OCI-LY7 (cell line): ENCODE measurements around the gene COL15A1. TPM values are rescaled to one million over a fixed set of nuclear protein-coding genes. Genes with fewer than 3 reads are reported as not detected.

Experiments
- BruUV-seq: library from RNA; stranded (reverse); fragments of 400-500 nt; replicated peaks from 2 replicates; lab custom pipeline; 2021; lab: Mats Ljungman, UMichigan
- CTCF ChIA-PET: fragments of 300-600 bp; sonication (Branson Sonifier 250); formaldehyde crosslinking; loops from one replicate; lab custom pipeline; 2022; ENCODE audit warnings: antibody characterized with exemption; ENCODE audit not compliant: unreplicated experiment; lab: Charles Lee
- POLR2A ChIA-PET: fragments of 300-600 bp; sonication (Branson Sonifier 250); formaldehyde crosslinking; loops from one replicate; lab custom pipeline; 2022; ENCODE audit warnings: antibody characterized with exemption; lab: Charles Lee
- DNase-seq: peaks from one replicate; pipeline ENCODE4 v3.0.0-alpha.2; 2015; ENCODE audit warnings: low spot score
- H2AFZ ChIP-seq: fragments of 200-600 bp; sonication (generic), shearing (Covaris generic); 2 replicates; pipeline ENCODE4 v1.6.1; 2014; ENCODE audit warnings: mild to moderate bottlenecking, antibody characterized with exemption, low read length, moderate library complexity
- H3K27ac ChIP-seq: fragments of 200-600 bp; sonication (generic); 2 replicates; pipeline ENCODE4 v1.5.1; 2014; ENCODE audit warnings: mixed run types, low read depth, mild to moderate bottlenecking, moderate library complexity, low read length, inconsistent platforms; ENCODE audit not compliant: poor library complexity, severe bottlenecking
- H3K36me3 ChIP-seq: fragments of 200-600 bp; sonication (generic); 2 replicates; pipeline ENCODE4 v1.6.1; 2014; ENCODE audit warnings: mild to moderate bottlenecking, antibody characterized with exemption, low read length, moderate library complexity, mixed read lengths; ENCODE audit not compliant: insufficient read depth
- H3K4me1 ChIP-seq: fragments of 200-600 bp; sonication (generic); 2 replicates; pipeline ENCODE4 v1.5.1; 2014; ENCODE audit warnings: mild to moderate bottlenecking, low read length; ENCODE audit not compliant: insufficient read depth, poor library complexity, severe bottlenecking
- H3K4me2 ChIP-seq: fragments of 200-600 bp; sonication (generic); 2 replicates; pipeline ENCODE4 v1.6.1; 2014; ENCODE audit warnings: mild to moderate bottlenecking, low read length
- H3K4me3 ChIP-seq: fragments of 200-600 bp; sonication (generic); 2 replicates; pipeline ENCODE4 v1.5.1; 2014; ENCODE audit warnings: mild to moderate bottlenecking, low read depth, low read length; ENCODE audit not compliant: poor library complexity, severe bottlenecking
- H3K79me2 ChIP-seq: fragments of 200-600 bp; sonication (generic); 2 replicates; pipeline ENCODE4 v1.6.1; 2016; ENCODE audit warnings: low read depth, mild to moderate bottlenecking, low read length, moderate library complexity, mixed read lengths; ENCODE audit not compliant: insufficient read depth
- H3K9me2 ChIP-seq: fragments of 200-600 bp; sonication (generic); 2 replicates; pipeline ENCODE4 v1.6.1; 2016; ENCODE audit warnings: mild to moderate bottlenecking, low read length, mixed read lengths; ENCODE audit not compliant: insufficient read depth
- H3K9me3 ChIP-seq: fragments of 200-600 bp; sonication (generic); 2 replicates; pipeline ENCODE4 v1.6.1; 2014; ENCODE audit warnings: mild to moderate bottlenecking, mixed run types, low read length, mixed read lengths
- H4K20me1 ChIP-seq: fragments of 200-600 bp; sonication (generic); 2 replicates; pipeline ENCODE4 v1.6.1; 2014; ENCODE audit warnings: mild to moderate bottlenecking, antibody characterized with exemption, low read length, moderate library complexity, mixed read lengths; ENCODE audit not compliant: insufficient read depth
- CTCF ChIP-seq: fragments of 200-600 bp; sonication (generic); conservative IDR thresholded peaks from 2 replicates; pipeline ENCODE4 v1.5.1; 2014; ENCODE audit warnings: mild to moderate bottlenecking, antibody characterized with exemption, low read length, moderate library complexity, mixed read lengths
- EZH2phosphoT487 ChIP-seq: fragments of 200-600 bp; sonication (generic); IDR thresholded peaks from 2 replicates; pipeline ENCODE4 v1.6.1; 2018; ENCODE audit warnings: low read depth, borderline replicate concordance, mild to moderate bottlenecking, mixed run types, antibody characterized with exemption, low read length, moderate library complexity, mixed read lengths
- intact Hi-C: fragments of 100-400 bp; cut with micrococcal nuclease; formaldehyde crosslinking; loops from one replicate; pipeline ENCODE4 v1.10.0; 2022; ENCODE audit not compliant: unreplicated experiment
- total RNA-seq, 2 experiments: library from RNA; depleted of rRNA in 1 of 2; stranded (reverse); fragments of >200 nt in 1 of 2; shearing (Covaris generic) in 1 of 2; gene quantifications; 2 replicates each; pipeline ENCODE4 v1.2.3, GENCODE V29; 2014 to 2022

The COL15A1 gene
- total RNA-seq, 2 experiments from 2014 or later, result not detected

DNA sequence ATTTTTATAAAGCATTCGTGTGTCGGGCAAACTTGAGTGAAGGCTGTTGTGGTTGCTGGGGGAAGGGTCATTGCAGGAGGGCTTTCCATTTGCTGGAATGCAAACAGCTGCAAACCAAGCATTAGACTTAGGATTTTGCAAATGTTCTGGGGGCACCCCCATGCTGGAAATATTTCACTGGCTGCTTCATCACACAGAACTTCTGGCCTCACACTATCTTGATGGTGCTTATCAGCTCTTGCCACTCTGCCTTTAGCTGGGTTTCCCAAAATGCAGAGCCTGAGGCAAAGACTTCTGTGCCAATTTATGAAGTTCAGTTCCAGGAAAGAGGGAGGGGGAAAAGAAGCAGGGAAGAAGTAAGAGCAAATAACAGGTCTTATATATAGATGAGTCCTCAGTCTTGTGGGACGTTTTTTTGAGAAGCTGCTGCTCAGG lies 8.6 kb upstream of the COL15A1 start:
- Histone ChIP-seq H3K9me3 (no peaks in the 10 kb centered on the region), H3K4me2 (no peak overlapping the region), H3K79me2 (no peaks in the 10 kb centered on the region), H2AFZ (no peak overlapping the region), H3K36me3 (no peaks in the 10 kb centered on the region), H4K20me1 (no peaks in the 10 kb centered on the region), H3K4me1 (no peaks in the 10 kb centered on the region), H3K4me3 (no peak overlapping the region), H3K9me2 (no peaks in the 10 kb centered on the region), H3K27ac (no peak overlapping the region)
- intact Hi-C loops, result no loop called here
- no TSS peak for BruUV-seq
- no peak for DNase-seq
- ChIA-PET POLR2A (no interaction called here), CTCF (no interaction called here)
- TF ChIP-seq CTCF (no peak), EZH2phosphoT487 (no peak)

DNA sequence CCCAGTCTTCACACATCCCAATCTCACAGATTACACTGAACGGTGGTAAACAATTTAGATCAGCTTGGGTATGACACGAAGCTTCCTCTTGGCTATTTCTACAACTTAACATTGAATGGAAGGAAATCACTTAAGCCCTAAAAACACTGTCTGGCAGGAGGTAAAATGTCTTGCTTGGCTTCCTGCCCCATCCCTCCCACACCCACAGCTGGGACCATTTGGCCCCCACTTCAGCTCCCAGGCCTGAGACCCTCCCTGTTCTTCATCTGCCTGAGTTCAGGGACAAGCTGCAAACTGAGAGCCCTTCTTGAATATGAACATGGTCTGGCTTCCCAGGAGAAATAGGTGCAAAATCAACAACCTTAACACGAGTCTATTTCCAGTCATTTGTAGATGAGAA lies 3.4 kb upstream of the COL15A1 start:
- BruUV-seq, result no TSS peak
- no peak for DNase-seq
- H3K9me2 ChIP-seq, result no peaks in the 10 kb centered on the region
- no peak overlapping the region for H3K27ac ChIP-seq
- H4K20me1 ChIP-seq, result no peaks in the 10 kb centered on the region
- intact Hi-C loops, result no loop called here
- no peaks in the 10 kb centered on the region for H3K9me3 ChIP-seq
- TF ChIP-seq CTCF (no peak), EZH2phosphoT487 (no peak)
- no peaks in the 10 kb centered on the region for H3K4me1 ChIP-seq
- no peak overlapping the region for H2AFZ ChIP-seq
- H3K4me3 ChIP-seq, result no peak overlapping the region
- H3K79me2 ChIP-seq, result no peaks in the 10 kb centered on the region
- POLR2A ChIA-PET, result interaction anchor here (0.5 to 0.8 kb wide), 3 partner anchors 29 to 182 kb away, joined by 3 to 7 read pairs (median 3); no protein-coding TSS in a partner anchor
- CTCF ChIA-PET, result no interaction called here
- H3K4me2 ChIP-seq, result no peak overlapping the region
- no peaks in the 10 kb centered on the region for H3K36me3 ChIP-seq

DNA sequence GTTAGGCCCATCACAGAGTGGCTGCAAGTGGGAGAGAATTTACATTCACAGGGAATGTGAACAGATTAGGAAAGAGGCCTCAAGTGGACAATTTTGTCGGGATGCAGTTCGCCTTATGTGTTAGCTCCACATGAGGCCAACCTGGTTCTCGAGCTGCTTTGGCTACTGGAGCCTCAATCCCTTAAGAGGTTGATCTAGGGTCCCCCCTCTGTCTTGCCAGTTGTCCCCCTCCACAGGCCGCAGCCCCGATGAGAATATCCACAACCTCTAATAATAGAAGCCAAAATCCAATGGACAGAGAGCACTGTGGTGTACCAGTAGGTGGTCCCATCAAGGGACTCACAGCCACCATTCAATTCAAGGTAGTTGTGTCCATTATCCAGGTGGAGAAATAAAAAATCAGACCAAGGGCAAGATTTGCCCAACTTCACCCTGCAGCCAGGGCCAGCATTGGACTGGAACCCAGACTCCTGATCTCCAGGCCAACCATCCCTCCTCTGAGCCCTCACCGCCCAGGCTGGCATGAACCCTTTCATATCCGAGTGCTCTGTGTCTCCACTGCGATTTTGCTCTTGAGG lies 1.7 kb upstream of the COL15A1 start:
- Histone ChIP-seq H3K36me3 (no peaks in the 10 kb centered on the region), H3K4me2 (no peak overlapping the region), H3K4me1 (no peaks in the 10 kb centered on the region), H3K27ac (no peak overlapping the region), H3K9me3 (no peaks in the 10 kb centered on the region), H3K9me2 (no peaks in the 10 kb centered on the region), H2AFZ (no peak overlapping the region), H4K20me1 (no peaks in the 10 kb centered on the region), H3K4me3 (no peak overlapping the region), H3K79me2 (no peaks in the 10 kb centered on the region)
- TF ChIP-seq CTCF (no peak), EZH2phosphoT487 (no peak)
- POLR2A ChIA-PET, result no interaction called here
- BruUV-seq, result no TSS peak
- DNase-seq, result no peak
- intact Hi-C loops, result no loop called here
- CTCF ChIA-PET, result no interaction called here
